ENCODE results near the gene UNC119.
A peak's percentile ranks its signal among the peaks of the same experiment; 100 is the strongest.

UNC119 gene

DNA sequence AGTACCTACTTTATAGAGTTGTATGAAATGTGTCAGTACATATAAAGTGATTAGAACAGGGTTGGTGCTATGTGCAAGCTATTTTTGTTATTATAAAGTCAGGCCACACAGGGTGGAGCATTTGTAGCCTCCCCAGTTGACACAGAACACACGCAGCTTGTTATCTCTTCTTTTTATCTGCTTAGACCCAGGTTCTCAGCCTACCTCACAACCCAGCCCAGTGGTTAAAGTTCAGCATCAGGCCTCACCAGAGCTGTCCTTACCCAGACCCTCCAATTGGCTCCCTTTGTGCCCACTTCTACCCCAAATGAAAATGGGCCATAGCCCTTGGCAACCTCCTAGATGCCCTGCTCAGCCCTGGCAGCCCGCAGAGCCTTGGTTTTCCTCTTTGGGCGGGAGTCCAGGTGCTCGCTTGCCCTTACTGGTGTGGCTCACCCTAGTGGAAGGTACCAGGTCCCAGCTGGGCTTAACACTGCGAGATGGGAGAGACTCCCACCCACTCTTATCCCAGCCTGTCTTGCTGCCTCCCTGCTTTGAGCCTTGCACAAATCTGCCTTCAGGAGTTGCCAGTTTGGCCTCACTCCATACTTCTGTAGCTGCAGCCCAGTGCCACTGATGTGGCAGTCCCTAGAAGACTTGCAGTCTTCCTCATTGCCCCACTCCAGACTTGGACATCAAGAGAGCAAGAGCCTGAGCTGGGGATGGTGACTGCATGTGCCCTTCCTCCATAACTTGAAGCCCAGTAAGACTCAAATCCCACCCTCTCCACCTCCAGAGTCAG is 20.0 kb upstream of the UNC119 start:
- ATAC-seq, result no peak
- TF ChIP-seq ZNF70 (CRISPR knock-in tag; IDR thresholded peaks at IDR 0.05), result no peak
- no peak for TF ChIP-seq PATZ1 (CRISPR knock-in tag; IDR thresholded peaks at IDR 0.05; ENCODE audit: borderline replicate concordance)

DNA sequence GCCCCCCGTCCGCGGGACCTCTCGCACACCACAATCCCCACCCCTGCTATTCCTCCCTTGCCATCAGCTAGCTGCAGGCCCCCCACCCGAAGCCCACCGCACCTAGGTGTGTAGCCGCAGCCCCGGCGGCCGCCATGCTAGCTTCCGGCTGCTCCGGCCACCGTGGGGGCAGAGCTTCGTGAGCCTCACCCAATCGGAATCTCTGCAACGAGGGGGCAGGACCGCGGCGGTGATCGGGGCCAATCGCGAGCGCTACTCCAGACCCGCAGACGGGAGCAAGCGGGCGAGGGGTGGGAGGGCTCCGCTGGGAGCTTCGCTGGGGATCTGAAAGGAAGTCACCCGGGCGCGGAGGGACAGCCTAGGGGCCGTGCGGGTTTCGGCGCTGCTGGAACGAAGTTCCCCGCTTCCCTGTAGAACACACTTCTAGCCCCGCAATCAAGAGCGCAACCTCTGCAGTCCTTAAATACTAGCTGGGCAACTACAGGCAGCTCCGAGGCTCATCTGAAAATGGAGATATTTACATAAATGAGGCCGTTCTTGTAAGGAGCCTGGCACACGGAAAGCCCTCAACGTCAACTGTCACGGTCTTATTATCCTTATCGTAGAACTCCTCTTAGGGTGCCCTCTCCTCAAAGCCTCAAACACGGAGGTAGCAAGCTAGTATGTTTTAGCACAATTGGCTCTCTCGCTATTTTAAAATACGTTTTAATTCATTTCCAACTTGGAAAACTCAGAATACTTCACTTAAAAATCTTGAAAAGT is 19.1 kb upstream of the UNC119 start, which contains the start of gene PIGS:
TSS of gene PIGS (minus strand) at position 164 of the 762 bp plus-strand sequence. CDS start at position 136, 28 bp downstream.
- ATAC-seq, result peak; percentile 99
- TF ChIP-seq, protein P1, sequence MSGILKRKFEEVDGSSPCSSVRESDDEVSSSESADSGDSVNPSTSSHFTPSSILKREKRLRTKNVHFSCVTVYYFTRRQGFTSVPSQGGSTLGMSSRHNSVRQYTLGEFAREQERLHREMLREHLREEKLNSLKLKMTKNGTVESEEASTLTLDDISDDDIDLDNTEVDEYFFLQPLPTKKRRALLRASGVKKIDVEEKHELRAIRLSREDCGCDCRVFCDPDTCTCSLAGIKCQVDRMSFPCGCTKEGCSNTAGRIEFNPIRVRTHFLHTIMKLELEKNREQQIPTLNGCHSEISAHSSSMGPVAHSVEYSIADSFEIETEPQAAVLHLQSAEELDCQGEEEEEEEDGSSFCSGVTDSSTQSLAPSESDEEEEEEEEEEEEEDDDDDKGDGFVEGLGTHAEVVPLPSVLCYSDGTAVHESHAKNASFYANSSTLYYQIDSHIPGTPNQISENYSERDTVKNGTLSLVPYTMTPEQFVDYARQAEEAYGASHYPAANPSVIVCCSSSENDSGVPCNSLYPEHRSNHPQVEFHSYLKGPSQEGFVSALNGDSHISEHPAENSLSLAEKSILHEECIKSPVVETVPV (CRISPR knock-in tag; IDR thresholded peaks at IDR 0.05), result no peak
- TF ChIP-seq PATZ1 (CRISPR knock-in tag; IDR thresholded peaks at IDR 0.05; ENCODE audit: borderline replicate concordance) (no peak), SNAI2 (CRISPR knock-in tag; IDR thresholded peaks at IDR 0.05) (no peak), ZC3H10 (CRISPR knock-in tag; IDR thresholded peaks at IDR 0.05) (no peak), CREB5 (CRISPR knock-in tag; IDR thresholded peaks at IDR 0.05; ENCODE audit: low read depth) (no peak), ARNTL (CRISPR knock-in tag; IDR thresholded peaks at IDR 0.05; ENCODE audit: borderline replicate concordance, low read depth) (no peak), OSR1 (CRISPR knock-in tag; IDR thresholded peaks at IDR 0.05) (no peak), POU6F1 (CRISPR knock-in tag; IDR thresholded peaks at IDR 0.05; ENCODE audit: borderline replicate concordance, low read depth) (no peak), ZFP3 (CRISPR knock-in tag; IDR thresholded peaks at IDR 0.05) (no peak), ZFP30 (CRISPR knock-in tag; IDR thresholded peaks at IDR 0.05) (no peak), TOX (CRISPR knock-in tag; IDR thresholded peaks at IDR 0.05; ENCODE audit: borderline replicate concordance) (no peak), BACH2 (CRISPR knock-in tag; IDR thresholded peaks at IDR 0.05; ENCODE audit: borderline replicate concordance) (no peak), ISL1 (CRISPR knock-in tag; IDR thresholded peaks at IDR 0.05) (no peak), ZNF8 (CRISPR knock-in tag; IDR thresholded peaks at IDR 0.05) (no peak), GLIS3 (CRISPR knock-in tag; IDR thresholded peaks at IDR 0.05) (no peak)
- TF ChIP-seq, protein P2, sequence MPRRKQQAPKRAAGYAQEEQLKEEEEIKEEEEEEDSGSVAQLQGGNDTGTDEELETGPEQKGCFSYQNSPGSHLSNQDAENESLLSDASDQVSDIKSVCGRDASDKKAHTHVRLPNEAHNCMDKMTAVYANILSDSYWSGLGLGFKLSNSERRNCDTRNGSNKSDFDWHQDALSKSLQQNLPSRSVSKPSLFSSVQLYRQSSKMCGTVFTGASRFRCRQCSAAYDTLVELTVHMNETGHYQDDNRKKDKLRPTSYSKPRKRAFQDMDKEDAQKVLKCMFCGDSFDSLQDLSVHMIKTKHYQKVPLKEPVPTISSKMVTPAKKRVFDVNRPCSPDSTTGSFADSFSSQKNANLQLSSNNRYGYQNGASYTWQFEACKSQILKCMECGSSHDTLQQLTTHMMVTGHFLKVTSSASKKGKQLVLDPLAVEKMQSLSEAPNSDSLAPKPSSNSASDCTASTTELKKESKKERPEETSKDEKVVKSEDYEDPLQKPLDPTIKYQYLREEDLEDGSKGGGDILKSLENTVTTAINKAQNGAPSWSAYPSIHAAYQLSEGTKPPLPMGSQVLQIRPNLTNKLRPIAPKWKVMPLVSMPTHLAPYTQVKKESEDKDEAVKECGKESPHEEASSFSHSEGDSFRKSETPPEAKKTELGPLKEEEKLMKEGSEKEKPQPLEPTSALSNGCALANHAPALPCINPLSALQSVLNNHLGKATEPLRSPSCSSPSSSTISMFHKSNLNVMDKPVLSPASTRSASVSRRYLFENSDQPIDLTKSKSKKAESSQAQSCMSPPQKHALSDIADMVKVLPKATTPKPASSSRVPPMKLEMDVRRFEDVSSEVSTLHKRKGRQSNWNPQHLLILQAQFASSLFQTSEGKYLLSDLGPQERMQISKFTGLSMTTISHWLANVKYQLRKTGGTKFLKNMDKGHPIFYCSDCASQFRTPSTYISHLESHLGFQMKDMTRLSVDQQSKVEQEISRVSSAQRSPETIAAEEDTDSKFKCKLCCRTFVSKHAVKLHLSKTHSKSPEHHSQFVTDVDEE (CRISPR knock-in tag; IDR thresholded peaks at IDR 0.05), result no peak

Measured in SK-N-SH treated with all-trans-retinoic acid at 6 μM for 48 hours (cell line).